H1 (cell line): ENCODE results near the gene HEXIM2. TPM values are rescaled to one million over a fixed set of nuclear protein-coding genes. Genes with fewer than 3 reads are reported as not detected.

Experiments
- CHD7 ChIP-seq: fragments of 300-600 bp; sonication (generic); IDR thresholded peaks from 2 replicates; pipeline ENCODE4 v1.7.1; 2012; ENCODE audit warnings: low read length, moderate library complexity, mild to moderate bottlenecking, inconsistent platforms; ENCODE audit not compliant: insufficient replicate concordance
- CREB1 ChIP-seq: IDR thresholded peaks from 2 replicates; pipeline ENCODE4 v1.6.1; 2012; ENCODE audit warnings: inconsistent platforms
- SIX5 ChIP-seq: IDR thresholded peaks from 2 replicates; pipeline ENCODE4 v1.6.1; 2011; ENCODE audit warnings: mild to moderate bottlenecking, low read depth, low read length
- polyA plus RNA-seq, 7 experiments: library from polyadenylated mRNA; depleted of rRNA in 3 of 7; stranded (reverse) in 5 of 7; unstranded in 2 of 7; fragments of >200 nt in 5 of 7; fragments of 200-250 nt in 2 of 7; gene quantifications; 1 replicate in 5 of 7; 2 replicates in 1 of 7; 4 replicates in 1 of 7; pipeline versions ENCODE4 v1.2.1 to v1.2.3, GENCODE V29; 2011 to 2013; ENCODE audit warnings: missing spikeins in 2 of 7, mixed read lengths in 2 of 7
- total RNA-seq: library from RNA; stranded (reverse); fragmentation: NEBNext Ultra II Directional; extraction: Animal tissue kit (Norgen Biotek cat#: 25700); gene quantifications from 2 replicates; pipeline ENCODE4 v1.2.1, GENCODE V29; 2021

The HEXIM2 gene
- total and polyA plus RNA-seq, 2 of the 8 experiments (the other 6 are each of a cell fraction or from before 2014, with no cell fraction given), result 7.5 to 13.2 TPM

- TF ChIP-seq CHD7 (no peak), SIX5 (no peak), CREB1 (no peak)
Measured at GRCh38 chr17:45139533-45139920, 22.1 kb upstream of the HEXIM2 start (continued).
